Stimulated activated naive CD8-positive, alpha-beta T cell treated with anti-CD3 and anti-CD28 coated beads, Interleukin-15, Interleukin-2, amounts not matched to agents 100 ng/mL and 50 ng/mL, for 24 hours (primary cell): Measurements from ENCODE around the gene OPHN1.
"Not testable (repeated sequence)": the region's sequence is repeated elsewhere in the genome, so short reads cannot be mapped to it uniquely, and the experiment has no call there.

Experiments
- H3K27ac Mint-ChIP-seq: one replicate; pipeline ENCODE4 v1.8.0; 2021; ENCODE audit warnings: mild to moderate bottlenecking, mixed read lengths
- H3K27me3 Mint-ChIP-seq: one replicate; pipeline ENCODE4 v1.8.0; 2021; ENCODE audit warnings: mixed read lengths
- H3K36me3 Mint-ChIP-seq: one replicate; pipeline ENCODE4 v1.8.0; 2021; ENCODE audit warnings: low read depth, mixed read lengths
- H3K4me1 Mint-ChIP-seq: one replicate; pipeline ENCODE4 v1.8.0; 2021; ENCODE audit warnings: low read depth, mixed read lengths
- H3K4me3 Mint-ChIP-seq: one replicate; pipeline ENCODE4 v1.8.0; 2021; ENCODE audit warnings: mild to moderate bottlenecking, mixed read lengths
- H3K9me3 Mint-ChIP-seq: one replicate; pipeline ENCODE4 v1.8.0; 2021; ENCODE audit warnings: mixed read lengths

Gene OPHN1

GRCh38 chrX:68358679-68359078, 74.6 kb downstream of the OPHN1 start:
- Mint-ChIP-seq H3K4me1 (no peaks in the 10 kb centered on the region), H3K27me3 (no peaks in the 10 kb centered on the region), H3K27ac (no peak overlapping the region), H3K36me3 (no peaks in the 10 kb centered on the region), H3K4me3 (no peak overlapping the region), H3K9me3 (no peaks in the 10 kb centered on the region)

- Mint-ChIP-seq H3K27me3 (no peaks in the 10 kb centered on the region), H3K27ac (no peak overlapping the region), H3K4me3 (no peak overlapping the region), H3K4me1 (no peaks in the 10 kb centered on the region), H3K9me3 (no peaks in the 10 kb centered on the region), H3K36me3 (no peaks in the 10 kb centered on the region)
These were observed 77.7 kb downstream of the OPHN1 start for GRCh38 chrX:68355629-68355920.

- no peak overlapping the region for H3K27ac Mint-ChIP-seq
- no peaks in the 10 kb centered on the region for H3K9me3 Mint-ChIP-seq
- no peaks in the 10 kb centered on the region for H3K4me1 Mint-ChIP-seq
- no peak overlapping the region for H3K4me3 Mint-ChIP-seq
- no peaks in the 10 kb centered on the region for H3K27me3 Mint-ChIP-seq
- no peaks in the 10 kb centered on the region for H3K36me3 Mint-ChIP-seq
These were observed 78.2 kb downstream of the OPHN1 start for GRCh38 chrX:68354879-68355628.

GRCh38 chrX:68345025-68345424, 88.3 kb downstream of the OPHN1 start:
- H3K4me3 Mint-ChIP-seq: no peak overlapping the region
- no peaks in the 10 kb centered on the region for H3K9me3 Mint-ChIP-seq
- H3K4me1 Mint-ChIP-seq: no peaks in the 10 kb centered on the region
- H3K27me3 Mint-ChIP-seq: no peaks in the 10 kb centered on the region
- H3K36me3 Mint-ChIP-seq: no peaks in the 10 kb centered on the region
- H3K27ac Mint-ChIP-seq: no peak overlapping the region

GRCh38 chrX:68343551-68343950, 89.7 kb downstream of the OPHN1 start:
- Mint-ChIP-seq H3K4me3 (no peak overlapping the region), H3K27me3 (no peaks in the 10 kb centered on the region), H3K4me1 (no peaks in the 10 kb centered on the region), H3K27ac (no peak overlapping the region), H3K9me3 (no peaks in the 10 kb centered on the region), H3K36me3 (no peaks in the 10 kb centered on the region)

GRCh38 chrX:68332201-68332731, 101.0 kb downstream of the OPHN1 start:
- H3K27ac Mint-ChIP-seq: no peak overlapping the region
- H3K4me3 Mint-ChIP-seq: no peak overlapping the region
- H3K36me3 Mint-ChIP-seq: no peaks in the 10 kb centered on the region
- H3K4me1 Mint-ChIP-seq: no peaks in the 10 kb centered on the region
- no peaks in the 10 kb centered on the region for H3K9me3 Mint-ChIP-seq
- no peaks in the 10 kb centered on the region for H3K27me3 Mint-ChIP-seq

- not testable (repeated sequence) for H3K4me1 Mint-ChIP-seq, H3K27me3 Mint-ChIP-seq, H3K36me3 Mint-ChIP-seq, H3K27ac Mint-ChIP-seq, H3K9me3 Mint-ChIP-seq, H3K4me3 Mint-ChIP-seq
These were observed 106.5 kb downstream of the OPHN1 start for GRCh38 chrX:68326841-68327240.

- H3K27ac Mint-ChIP-seq: no peak overlapping the region
- no peaks in the 10 kb centered on the region for H3K27me3 Mint-ChIP-seq
- H3K36me3 Mint-ChIP-seq: no peaks in the 10 kb centered on the region
- H3K4me1 Mint-ChIP-seq: no peaks in the 10 kb centered on the region
- H3K9me3 Mint-ChIP-seq: no peaks in the 10 kb centered on the region
- no peak overlapping the region for H3K4me3 Mint-ChIP-seq
These were observed 125.5 kb downstream of the OPHN1 start for GRCh38 chrX:68307769-68308168.

GRCh38 chrX:68304602-68305001, 128.7 kb downstream of the OPHN1 start:
- H3K27me3 Mint-ChIP-seq: no peaks in the 10 kb centered on the region
- H3K36me3 Mint-ChIP-seq: no peaks in the 10 kb centered on the region
- H3K4me3 Mint-ChIP-seq: no peak overlapping the region
- no peak overlapping the region for H3K27ac Mint-ChIP-seq
- no peaks in the 10 kb centered on the region for H3K4me1 Mint-ChIP-seq
- H3K9me3 Mint-ChIP-seq: no peaks in the 10 kb centered on the region

- Mint-ChIP-seq H3K27ac (no peak overlapping the region), H3K27me3 (no peaks in the 10 kb centered on the region), H3K4me3 (no peak overlapping the region), H3K36me3 (no peaks in the 10 kb centered on the region), H3K9me3 (no peaks in the 10 kb centered on the region), H3K4me1 (no peaks in the 10 kb centered on the region)
These were observed 133.4 kb downstream of the OPHN1 start for GRCh38 chrX:68299898-68300297.

- H3K4me3 Mint-ChIP-seq: no peak overlapping the region
- no peaks in the 10 kb centered on the region for H3K27me3 Mint-ChIP-seq
- no peaks in the 10 kb centered on the region for H3K9me3 Mint-ChIP-seq
- no peak overlapping the region for H3K27ac Mint-ChIP-seq
- no peaks in the 10 kb centered on the region for H3K4me1 Mint-ChIP-seq
- H3K36me3 Mint-ChIP-seq: no peaks in the 10 kb centered on the region
These were observed 140.8 kb downstream of the OPHN1 start for GRCh38 chrX:68292471-68292870.

GRCh38 chrX:68288127-68288526, 145.2 kb downstream of the OPHN1 start:
- Mint-ChIP-seq H3K4me3 (no peak overlapping the region), H3K9me3 (no peaks in the 10 kb centered on the region), H3K36me3 (no peaks in the 10 kb centered on the region), H3K4me1 (no peaks in the 10 kb centered on the region), H3K27me3 (no peaks in the 10 kb centered on the region), H3K27ac (no peak overlapping the region)

- no peak overlapping the region for H3K27ac Mint-ChIP-seq
- no peaks in the 10 kb centered on the region for H3K27me3 Mint-ChIP-seq
- H3K36me3 Mint-ChIP-seq: no peaks in the 10 kb centered on the region
- H3K4me3 Mint-ChIP-seq: no peak overlapping the region
- no peaks in the 10 kb centered on the region for H3K9me3 Mint-ChIP-seq
- no peaks in the 10 kb centered on the region for H3K4me1 Mint-ChIP-seq
These were observed 145.9 kb downstream of the OPHN1 start for GRCh38 chrX:68287419-68287818.

GRCh38 chrX:68286980-68287379, 146.3 kb downstream of the OPHN1 start:
- Mint-ChIP-seq H3K9me3 (no peaks in the 10 kb centered on the region), H3K27ac (no peak overlapping the region)

GRCh38 chrX:68286076-68286475, 147.2 kb downstream of the OPHN1 start:
- no peak overlapping the region for H3K4me3 Mint-ChIP-seq
- no peaks in the 10 kb centered on the region for H3K4me1 Mint-ChIP-seq
- no peaks in the 10 kb centered on the region for H3K27me3 Mint-ChIP-seq
- no peaks in the 10 kb centered on the region for H3K9me3 Mint-ChIP-seq
- no peak overlapping the region for H3K27ac Mint-ChIP-seq
- H3K36me3 Mint-ChIP-seq: no peaks in the 10 kb centered on the region

More at GRCh38 chrX:68286980-68287379, 146.3 kb downstream of the OPHN1 start:
- H3K27me3 Mint-ChIP-seq: no peaks in the 10 kb centered on the region
- no peaks in the 10 kb centered on the region for H3K4me1 Mint-ChIP-seq
- H3K4me3 Mint-ChIP-seq: no peak overlapping the region
- no peaks in the 10 kb centered on the region for H3K36me3 Mint-ChIP-seq

GRCh38 chrX:68284281-68284904, 148.9 kb downstream of the OPHN1 start:
- no peaks in the 10 kb centered on the region for H3K4me1 Mint-ChIP-seq
- no peaks in the 10 kb centered on the region for H3K9me3 Mint-ChIP-seq
- H3K4me3 Mint-ChIP-seq: no peak overlapping the region
- H3K27ac Mint-ChIP-seq: no peak overlapping the region
- no peaks in the 10 kb centered on the region for H3K36me3 Mint-ChIP-seq
- H3K27me3 Mint-ChIP-seq: peaks cover 5% of the 10 kb centered on the region
